ENCODE results near the gene ATP1B4. TPM values are rescaled to one million over a fixed set of nuclear protein-coding genes. Genes with fewer than 3 reads are reported as not detected.

ATP1B4 gene
- polyA plus RNA-seq, 1 donor: 325 TPM

- DNase-seq (ENCODE audit: low read depth): no peak
These were observed 10.9 kb downstream of the ATP1B4 start for GRCh38 chrX:120372667-120373370.

DNA sequence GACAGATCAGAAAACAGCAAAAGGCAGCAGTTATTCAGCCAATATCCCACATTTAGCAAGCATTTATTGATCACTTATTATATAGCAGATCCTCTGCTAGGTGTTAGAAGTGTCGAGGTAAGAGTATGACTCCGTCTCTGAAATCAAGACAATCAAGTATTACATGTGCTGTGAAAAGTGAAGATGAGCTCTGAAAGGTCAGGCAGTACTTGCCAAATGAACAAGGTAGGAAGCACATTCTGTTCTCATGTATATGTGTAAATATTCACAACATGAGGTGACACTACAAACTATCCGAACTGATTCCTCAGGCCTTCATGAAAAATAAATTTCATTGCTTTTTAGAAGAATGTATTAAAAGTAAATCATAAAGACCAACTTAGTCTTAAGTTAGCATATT lies 15.3 kb downstream of the ATP1B4 start:
- no peak for DNase-seq (ENCODE audit: low read depth)

GRCh38 chrX:120377715-120378114 lies 15.8 kb downstream of the ATP1B4 start:
- DNase-seq (ENCODE audit: low read depth): no peak

GRCh38 chrX:120378570-120378969 lies 16.7 kb downstream of the ATP1B4 start:
- DNase-seq (ENCODE audit: low read depth): no peak

- no peak for DNase-seq (ENCODE audit: low read depth)
These were observed 18.2 kb downstream of the ATP1B4 start for GRCh38 chrX:120379937-120380681.

DNA sequence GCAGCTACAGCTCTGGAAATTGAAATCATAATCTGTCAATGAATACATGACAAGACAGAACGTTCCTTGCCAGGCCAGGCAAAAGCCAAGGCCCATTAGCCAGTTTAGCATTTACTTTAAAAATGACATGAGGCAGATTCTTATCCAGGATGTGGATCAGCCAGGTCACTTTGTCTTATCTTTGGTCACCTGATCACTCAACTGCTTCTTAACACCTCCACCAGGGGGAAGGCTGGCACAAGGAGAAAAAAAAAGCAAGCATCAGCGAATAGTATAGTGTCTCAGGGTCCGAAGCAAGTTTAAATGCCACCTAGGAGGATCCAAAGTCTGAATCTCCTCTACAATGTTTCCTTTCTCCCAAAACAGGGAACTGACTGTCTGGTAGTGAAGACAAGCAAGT lies 18.8 kb downstream of the ATP1B4 start:
- DNase-seq (ENCODE audit: low read depth): no peak

DNA sequence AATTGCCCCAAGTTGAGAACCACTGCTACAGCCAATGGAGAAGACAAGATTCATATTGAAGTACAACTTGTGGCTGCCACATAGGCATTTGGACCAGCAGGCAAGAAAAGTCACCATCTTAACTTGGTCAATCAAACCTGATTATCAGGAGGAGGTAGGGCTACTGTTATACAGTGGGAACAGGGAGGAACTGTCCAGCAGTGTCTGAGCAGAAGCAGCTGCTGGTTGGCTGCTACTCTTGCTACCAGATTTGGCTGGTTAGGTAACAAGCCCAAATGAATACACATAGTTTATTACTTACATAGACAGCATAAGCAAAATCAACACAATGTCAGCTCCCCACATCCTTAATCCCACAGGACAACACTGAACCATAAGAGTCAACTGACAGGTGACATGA lies 39.4 kb downstream of the ATP1B4 start:
- DNase-seq (ENCODE audit: low read depth): no peak

DNA sequence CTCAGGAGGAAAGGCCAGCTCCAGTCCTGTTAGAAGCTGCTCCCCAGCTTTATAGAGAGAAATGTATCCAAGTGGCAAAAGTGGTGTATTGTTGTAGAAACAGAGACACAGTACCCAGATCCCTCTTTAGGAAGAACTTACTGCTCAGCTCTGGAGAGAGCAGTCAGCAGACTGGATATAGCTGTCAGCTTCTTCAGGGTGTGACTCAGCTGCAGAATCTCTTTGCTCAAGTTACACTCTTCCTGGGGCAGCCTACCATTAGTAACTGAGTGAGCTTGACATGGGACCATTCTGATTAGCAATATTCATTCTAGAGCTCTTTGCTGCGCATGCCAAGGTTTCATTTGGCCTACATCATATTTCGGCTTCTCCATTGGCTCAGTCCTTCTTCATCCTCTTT lies 40.5 kb downstream of the ATP1B4 start:
- no peak for DNase-seq (ENCODE audit: low read depth)

DNA sequence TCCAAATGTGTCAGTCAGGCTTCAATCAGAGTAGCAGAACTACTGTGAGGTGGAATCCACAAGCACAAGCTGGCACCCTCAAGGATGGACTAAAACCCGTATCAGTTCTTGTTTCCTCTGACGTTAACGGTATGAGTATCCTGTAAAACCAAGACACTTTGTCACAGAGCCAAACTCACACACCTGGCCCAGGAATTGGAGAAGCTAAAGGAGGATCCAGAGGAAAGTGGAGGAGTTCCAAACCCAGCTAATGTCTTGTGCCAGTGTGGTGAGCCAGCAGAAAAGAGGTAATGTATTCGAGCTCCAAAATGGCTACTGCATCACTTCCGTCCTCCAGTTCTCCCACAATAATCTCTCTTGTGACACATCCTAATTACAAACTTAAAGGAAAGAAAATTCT lies 44.7 kb downstream of the ATP1B4 start:
- no peak for DNase-seq (ENCODE audit: low read depth)

GRCh38 chrX:120408168-120408567 lies 46.3 kb downstream of the ATP1B4 start:
- no peak for DNase-seq (ENCODE audit: low read depth)

DNA sequence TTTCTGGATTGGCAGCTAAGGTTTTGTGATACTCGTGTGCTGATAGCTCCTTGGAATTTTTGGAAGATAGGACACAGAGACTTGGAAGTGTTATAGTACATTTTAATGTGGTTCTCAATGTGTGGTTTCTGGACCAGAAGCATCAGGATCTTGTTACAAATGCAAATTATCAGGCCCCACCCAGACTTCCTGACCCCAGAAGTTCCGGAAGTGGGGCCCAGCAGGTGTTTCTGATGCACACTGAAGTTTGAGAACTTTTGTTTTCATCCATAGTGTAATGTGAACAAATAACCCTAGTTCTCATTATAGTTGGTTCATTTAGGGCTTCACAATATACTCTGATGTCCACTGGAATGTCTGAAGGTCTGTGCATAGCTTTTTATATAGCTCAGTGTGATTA lies 57.6 kb downstream of the ATP1B4 start:
- DNase-seq (ENCODE audit: low read depth): no peak

GRCh38 chrX:120426599-120426998 lies 64.7 kb downstream of the ATP1B4 start:
- DNase-seq (ENCODE audit: low read depth): no peak

DNA sequence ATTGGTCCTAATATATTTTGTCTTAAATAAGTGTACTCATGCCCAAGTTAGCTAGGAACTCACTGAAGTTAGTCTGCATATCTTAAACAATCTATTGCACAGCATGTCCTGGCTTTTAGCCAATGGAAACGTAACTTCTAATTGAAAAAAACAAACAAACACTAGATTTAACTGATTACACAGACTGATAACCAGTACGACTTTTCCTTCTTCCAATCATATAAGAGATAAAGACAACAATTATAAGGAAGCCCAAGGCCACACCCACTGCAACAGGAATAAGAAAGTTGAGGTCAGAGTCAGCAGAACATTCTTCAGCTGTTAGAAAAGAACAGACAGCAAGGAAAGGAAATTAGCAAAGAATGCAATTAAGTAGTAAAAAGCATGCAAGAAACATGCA lies 66.4 kb downstream of the ATP1B4 start:
- no peak for DNase-seq (ENCODE audit: low read depth)

GRCh38 chrX:120429776-120430540 lies 68.1 kb downstream of the ATP1B4 start:
- no peak for DNase-seq (ENCODE audit: low read depth)

Other genes starting within 250 kb of the ATP1B4 start
- not detected for gene RHOXF1, start 246.2 kb upstream of the ATP1B4 start, polyA plus RNA-seq (ENCODE audit: insufficient read length)
- gene RHOXF2, start 203.5 kb upstream of the ATP1B4 start, polyA plus RNA-seq (ENCODE audit: insufficient read length): 0.09 TPM
- gene ZBTB33, start 111.3 kb upstream of the ATP1B4 start, polyA plus RNA-seq (ENCODE audit: insufficient read length): 13.4 TPM
- gene TMEM255A, start 50.6 kb upstream of the ATP1B4 start, polyA plus RNA-seq (ENCODE audit: insufficient read length): 9.3 TPM
- gene LAMP2, start 107.2 kb downstream of the ATP1B4 start, polyA plus RNA-seq (ENCODE audit: insufficient read length): 131 TPM
- gene CUL4B, start 198.9 kb downstream of the ATP1B4 start, polyA plus RNA-seq (ENCODE audit: insufficient read length): 25.6 TPM
- gene MCTS1, start 242.0 kb downstream of the ATP1B4 start, polyA plus RNA-seq (ENCODE audit: insufficient read length): 36.6 TPM